Gastroesophageal sphincter (tissue), 3 donors: ENCODE data around the gene DOCK7.

Experiments used
- POLR2A ChIP-seq, 2 donors: fragments of 450-650 bp; IDR thresholded peaks; one replicate each; pipeline ENCODE4 v1.6.1; 2017; ENCODE audit warnings: antibody characterized with exemption in 2 of 2, mild to moderate bottlenecking in 2 of 2, moderate library complexity in 1 of 2
- TF ChIP-seq, protein P1 (sequence below), 4 experiments: fragments of 200-600 bp in 2 of 4; fragments of 450-650 bp in 2 of 4; sonication (generic) in 1 of 4; IDR thresholded peaks; one replicate each; pipeline ENCODE4 v1.5.1; 2017 to 2019; ENCODE audit warnings: antibody characterized with exemption in 4 of 4, mild to moderate bottlenecking in 2 of 4, moderate library complexity in 2 of 4

DNA sequence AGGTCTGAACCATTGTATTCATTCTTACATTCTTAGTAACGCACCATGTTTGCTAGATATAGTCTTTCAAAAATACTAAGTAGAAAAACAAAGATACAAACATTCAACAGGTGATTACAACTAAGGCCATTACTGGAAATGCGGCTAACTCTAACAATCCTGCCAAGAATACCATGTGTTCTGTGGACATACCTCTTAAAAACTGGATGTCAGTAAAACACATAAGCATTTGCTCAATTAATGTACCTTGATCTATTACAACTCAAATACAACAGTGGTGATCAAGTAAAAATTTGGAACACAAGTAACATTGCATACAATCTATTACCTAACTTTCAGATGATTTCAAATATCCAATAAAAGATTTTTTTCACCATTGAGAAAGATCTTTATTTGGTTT is 75.4 kb downstream of the DOCK7 start:
- TF ChIP-seq, protein P1, sequence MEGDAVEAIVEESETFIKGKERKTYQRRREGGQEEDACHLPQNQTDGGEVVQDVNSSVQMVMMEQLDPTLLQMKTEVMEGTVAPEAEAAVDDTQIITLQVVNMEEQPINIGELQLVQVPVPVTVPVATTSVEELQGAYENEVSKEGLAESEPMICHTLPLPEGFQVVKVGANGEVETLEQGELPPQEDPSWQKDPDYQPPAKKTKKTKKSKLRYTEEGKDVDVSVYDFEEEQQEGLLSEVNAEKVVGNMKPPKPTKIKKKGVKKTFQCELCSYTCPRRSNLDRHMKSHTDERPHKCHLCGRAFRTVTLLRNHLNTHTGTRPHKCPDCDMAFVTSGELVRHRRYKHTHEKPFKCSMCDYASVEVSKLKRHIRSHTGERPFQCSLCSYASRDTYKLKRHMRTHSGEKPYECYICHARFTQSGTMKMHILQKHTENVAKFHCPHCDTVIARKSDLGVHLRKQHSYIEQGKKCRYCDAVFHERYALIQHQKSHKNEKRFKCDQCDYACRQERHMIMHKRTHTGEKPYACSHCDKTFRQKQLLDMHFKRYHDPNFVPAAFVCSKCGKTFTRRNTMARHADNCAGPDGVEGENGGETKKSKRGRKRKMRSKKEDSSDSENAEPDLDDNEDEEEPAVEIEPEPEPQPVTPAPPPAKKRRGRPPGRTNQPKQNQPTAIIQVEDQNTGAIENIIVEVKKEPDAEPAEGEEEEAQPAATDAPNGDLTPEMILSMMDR (IDR thresholded peaks at IDR 0.05) = no peak
- no peak for TF ChIP-seq POLR2A (IDR thresholded peaks at IDR 0.05)
